Endothelial cell of umbilical vein (primary cell): ENCODE data around the gene EMP2.
A peak's percentile ranks its signal among the peaks of the same experiment; 100 is the strongest.

ENCODE experiments used
- EZH2 ChIP-seq: IDR thresholded peaks from 2 replicates; pipeline ENCODE4 v1.6.1; 2012; ENCODE audit warnings: borderline replicate concordance, low read depth, mild to moderate bottlenecking, moderate library complexity, low read length, inconsistent platforms; ENCODE audit not compliant: severe bottlenecking
- FOS ChIP-seq: IDR thresholded peaks from 2 replicates; pipeline ENCODE4 v1.6.1; 2011; ENCODE audit warnings: mild to moderate bottlenecking, low read length, moderate library complexity, borderline replicate concordance; ENCODE audit not compliant: insufficient read depth
- GATA2 ChIP-seq: IDR thresholded peaks from 2 replicates; pipeline ENCODE4 v1.7.0; 2011; ENCODE audit warnings: low read depth, mild to moderate bottlenecking, moderate library complexity, mixed read lengths, low read length; ENCODE audit not compliant: insufficient read length, insufficient read depth
- JUN ChIP-seq: IDR thresholded peaks from 2 replicates; pipeline ENCODE4 v1.6.1; 2011; ENCODE audit warnings: borderline replicate concordance, low read depth; ENCODE audit not compliant: insufficient read length, insufficient read depth
- MAX ChIP-seq: IDR thresholded peaks from 2 replicates; pipeline ENCODE4 v1.6.1; 2011; ENCODE audit not compliant: insufficient read depth, insufficient read length
- MYC ChIP-seq: IDR thresholded peaks from one replicate; pipeline ENCODE4 v1.6.1; 2011; ENCODE audit warnings: mild to moderate bottlenecking, low read depth, low read length
- POLR2A ChIP-seq: IDR thresholded peaks from 2 replicates; pipeline ENCODE4 v1.6.1; 2012; ENCODE audit warnings: low read depth, mild to moderate bottlenecking, control low read depth, low read length
- POLR2AphosphoS5 ChIP-seq: IDR thresholded peaks from 2 replicates; pipeline ENCODE4 v1.6.1; 2012; ENCODE audit warnings: low read depth, mild to moderate bottlenecking, control low read depth, low read length, moderate library complexity; ENCODE audit not compliant: insufficient read depth
- TF ChIP-seq, protein P1 (sequence below), 2 donors: IDR thresholded peaks; 1 replicate in 1 of 2; 2 replicates in 1 of 2; pipeline ENCODE4 v1.5.1; 2011; ENCODE audit warnings: low read length in 2 of 2, mild to moderate bottlenecking in 2 of 2, moderate library complexity in 2 of 2, control low read depth in 1 of 2, inconsistent platforms in 1 of 2, low read depth in 1 of 2; ENCODE audit not compliant: insufficient read depth in 1 of 2; ENCODE audit errors: extremely low read depth in 1 of 2

- TF ChIP-seq POLR2A (no peak), POLR2AphosphoS5 (no peak), MAX (no peak), GATA2 (peak; percentile 63), EZH2 (no peak), JUN (no peak), MYC (no peak), FOS (no peak)
- TF ChIP-seq, protein P1, sequence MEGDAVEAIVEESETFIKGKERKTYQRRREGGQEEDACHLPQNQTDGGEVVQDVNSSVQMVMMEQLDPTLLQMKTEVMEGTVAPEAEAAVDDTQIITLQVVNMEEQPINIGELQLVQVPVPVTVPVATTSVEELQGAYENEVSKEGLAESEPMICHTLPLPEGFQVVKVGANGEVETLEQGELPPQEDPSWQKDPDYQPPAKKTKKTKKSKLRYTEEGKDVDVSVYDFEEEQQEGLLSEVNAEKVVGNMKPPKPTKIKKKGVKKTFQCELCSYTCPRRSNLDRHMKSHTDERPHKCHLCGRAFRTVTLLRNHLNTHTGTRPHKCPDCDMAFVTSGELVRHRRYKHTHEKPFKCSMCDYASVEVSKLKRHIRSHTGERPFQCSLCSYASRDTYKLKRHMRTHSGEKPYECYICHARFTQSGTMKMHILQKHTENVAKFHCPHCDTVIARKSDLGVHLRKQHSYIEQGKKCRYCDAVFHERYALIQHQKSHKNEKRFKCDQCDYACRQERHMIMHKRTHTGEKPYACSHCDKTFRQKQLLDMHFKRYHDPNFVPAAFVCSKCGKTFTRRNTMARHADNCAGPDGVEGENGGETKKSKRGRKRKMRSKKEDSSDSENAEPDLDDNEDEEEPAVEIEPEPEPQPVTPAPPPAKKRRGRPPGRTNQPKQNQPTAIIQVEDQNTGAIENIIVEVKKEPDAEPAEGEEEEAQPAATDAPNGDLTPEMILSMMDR (IDR thresholded peaks at IDR 0.05; ENCODE audit: extremely low read depth in 1 of 2, insufficient read depth in 1 of 2, low read depth in 1 of 2, low read length in 2 of 2), result no peak
These were observed 14.0 kb upstream of the EMP2 start for GRCh38 chr16:10594312-10594950.
